ENCODE data around the gene SH3GLB1. TPM values are rescaled to one million over a fixed set of nuclear protein-coding genes. Genes with fewer than 3 reads are reported as not detected.

The SH3GLB1 gene
- total and polyA plus RNA-seq, 2 donors (not counting 3 experiments of a cell fraction or from before 2014, with no cell fraction given), result 43.7 to 140 TPM

- BruUV-seq (replicated peaks), result no TSS peak
- no peak for FAIRE-seq
Observed at GRCh38 chr1:86750076-86750475, 45.7 kb downstream of the SH3GLB1 start.

More at GRCh38 chr1:86750076-86750475, 45.7 kb downstream of the SH3GLB1 start:
- H3K9me3 ChIP-seq (replicated peaks; ENCODE audit: control insufficient read depth, insufficient read depth, low read length), result no peaks in the 10 kb centered on the region
- intact Hi-C loops (cut with micrococcal nuclease) (no loop called here), dilution Hi-C loops (cut with MboI; ENCODE audit: extremely low pct_ligation_motif_present, low sequenced_read_pairs) (no loop called here)
- H3K27me3 ChIP-seq (ENCODE audit: control insufficient read depth in 2 of 2, insufficient read depth in 2 of 2, low read length in 2 of 2), result no peaks in the 10 kb centered on the region
- H3K4me1 ChIP-seq (ENCODE audit: control insufficient read depth, extremely low read depth, insufficient read depth, low read length), result no peaks in the 10 kb centered on the region
- no peak overlapping the region for H2AFZ ChIP-seq (ENCODE audit: low read depth, low read length)
- no peaks in the 10 kb centered on the region for H3K9me1 ChIP-seq (replicated peaks; ENCODE audit: control insufficient read depth, extremely low read depth, insufficient read depth, low read length)
- no peak overlapping the region for H3K4me3 ChIP-seq (replicated peaks in 1 of 3; ENCODE audit: insufficient read depth in 1 of 3, low read depth in 1 of 3, low read length in 3 of 3)
- ChIA-PET POLR2A (no interaction called here), CTCF (interaction anchor here (1.2 to 2.6 kb wide), 5 partner anchors 9 to 46 kb away, joined by 3 to 13 read pairs (median 3); partner anchors contain the start of gene SH3GLB1)
- H3K4me2 ChIP-seq (ENCODE audit: insufficient read depth, low read length), result no peak overlapping the region
- peaks cover 3 to 10% of the 10 kb centered on the region in 2 experiments for H3K36me3 ChIP-seq (ENCODE audit: control insufficient read depth in 2 of 2, extremely low read depth in 1 of 2, insufficient read depth in 2 of 2, low read length in 2 of 2)
- no peak for DNase-seq (ENCODE audit: low read depth, low spot score)
- H3K9ac ChIP-seq (replicated peaks; ENCODE audit: extremely low read depth, insufficient read depth, low read length), result no peak overlapping the region
- H4K20me1 ChIP-seq (replicated peaks; ENCODE audit: control insufficient read depth, extremely low read depth, insufficient read depth, low read length), result no peaks in the 10 kb centered on the region
- no peak overlapping the region for H3K27ac ChIP-seq (ENCODE audit: insufficient read depth, low read depth, low read length)
- TF ChIP-seq CTCF (IDR thresholded peaks at IDR 0.05; ENCODE audit: extremely low read depth in 1 of 2, insufficient read depth in 1 of 2, low read depth in 1 of 2, low read length in 2 of 2) (no peak), MAX (IDR thresholded peaks at IDR 0.05; ENCODE audit: insufficient read depth, insufficient read length) (no peak), POLR2A (IDR thresholded peaks at IDR 0.05; ENCODE audit: low read depth, low read length) (no peak), EZH2 (IDR thresholded peaks at IDR 0.05; ENCODE audit: borderline replicate concordance, low read depth, low read length, severe bottlenecking) (no peak), FOS (IDR thresholded peaks at IDR 0.05; ENCODE audit: borderline replicate concordance, insufficient read depth, low read length) (no peak), POLR2AphosphoS5 (IDR thresholded peaks at IDR 0.05; ENCODE audit: insufficient read depth, low read depth, low read length) (no peak), JUN (IDR thresholded peaks at IDR 0.05; ENCODE audit: borderline replicate concordance, insufficient read depth, insufficient read length, low read depth) (no peak), MYC (IDR thresholded peaks at IDR 0.05; ENCODE audit: low read depth, low read length) (no peak), GATA2 (IDR thresholded peaks at IDR 0.05; ENCODE audit: insufficient read depth, insufficient read length, low read depth, low read length) (no peak)
- no peaks in the 10 kb centered on the region for H3K79me2 ChIP-seq (ENCODE audit: control insufficient read depth, insufficient read depth, low read length)
